Eye (tissue), 1 donor: ENCODE results near the gene KIAA0232.
"Not testable (repeated sequence)": the region's sequence is repeated elsewhere in the genome, so short reads cannot be mapped to it uniquely, and the experiment has no call there.

Experiments
- DNase-seq: peaks from one replicate; pipeline ENCODE4 v3.0.0-alpha.2; 2015

Gene KIAA0232

DNA sequence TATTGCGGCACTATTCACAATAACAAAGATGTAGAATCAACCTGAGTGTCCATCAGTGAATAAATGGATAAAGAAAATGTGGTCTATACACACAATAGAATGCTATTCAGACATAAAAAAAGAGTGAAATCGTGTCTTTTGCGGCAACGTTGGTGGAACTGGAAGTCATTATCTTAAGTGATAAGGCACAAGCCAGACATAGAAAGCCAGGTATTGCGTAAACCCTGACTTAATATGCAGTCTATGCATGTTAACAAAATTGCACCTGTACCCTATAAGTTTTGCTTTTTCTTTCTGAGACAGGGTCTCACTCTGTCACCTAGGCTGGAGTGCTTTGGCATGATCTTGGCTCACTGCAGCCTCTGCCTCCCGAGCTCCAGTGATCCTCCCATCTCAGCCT, 28.6 kb downstream of the KIAA0232 start:
- no peak for DNase-seq

DNA sequence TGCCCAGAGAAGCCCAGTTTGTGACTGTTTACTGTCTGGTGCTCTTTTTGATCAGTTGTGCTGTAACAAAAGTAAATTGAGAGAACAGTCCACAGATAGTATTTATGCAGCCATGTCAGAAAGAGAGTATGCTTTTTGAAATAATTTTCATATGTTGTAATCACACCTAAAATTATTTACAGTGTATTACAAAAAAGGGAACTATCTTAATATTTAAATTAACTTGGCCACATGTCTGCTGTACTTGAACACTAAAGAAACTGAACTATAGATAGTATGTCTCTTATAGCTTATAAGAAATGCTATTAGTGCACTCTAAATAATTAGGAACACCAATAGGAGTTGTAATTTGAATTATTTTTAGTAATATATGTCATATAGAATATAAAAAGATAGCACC, 30.2 kb downstream of the KIAA0232 start:
- DNase-seq: no peak

DNA sequence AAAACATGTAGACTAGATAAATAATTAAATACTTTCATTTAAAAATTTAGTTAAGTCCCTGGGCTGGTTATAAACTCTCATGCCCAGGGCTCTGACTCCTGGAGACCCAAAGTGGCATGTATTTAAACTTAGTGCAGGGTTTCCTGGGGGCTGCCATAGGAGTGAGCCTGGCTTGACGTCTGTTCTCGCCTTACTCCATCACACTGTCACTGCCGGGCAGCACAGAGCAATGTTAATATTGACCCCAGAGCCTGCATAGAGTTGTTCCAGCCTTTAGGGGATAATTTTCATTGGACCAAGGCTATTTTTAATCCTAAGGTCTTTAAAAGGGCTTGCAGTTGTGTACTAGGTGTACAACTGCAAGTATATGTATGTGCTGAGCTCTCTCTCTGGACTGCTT, 31.2 kb downstream of the KIAA0232 start:
- no peak for DNase-seq

DNA sequence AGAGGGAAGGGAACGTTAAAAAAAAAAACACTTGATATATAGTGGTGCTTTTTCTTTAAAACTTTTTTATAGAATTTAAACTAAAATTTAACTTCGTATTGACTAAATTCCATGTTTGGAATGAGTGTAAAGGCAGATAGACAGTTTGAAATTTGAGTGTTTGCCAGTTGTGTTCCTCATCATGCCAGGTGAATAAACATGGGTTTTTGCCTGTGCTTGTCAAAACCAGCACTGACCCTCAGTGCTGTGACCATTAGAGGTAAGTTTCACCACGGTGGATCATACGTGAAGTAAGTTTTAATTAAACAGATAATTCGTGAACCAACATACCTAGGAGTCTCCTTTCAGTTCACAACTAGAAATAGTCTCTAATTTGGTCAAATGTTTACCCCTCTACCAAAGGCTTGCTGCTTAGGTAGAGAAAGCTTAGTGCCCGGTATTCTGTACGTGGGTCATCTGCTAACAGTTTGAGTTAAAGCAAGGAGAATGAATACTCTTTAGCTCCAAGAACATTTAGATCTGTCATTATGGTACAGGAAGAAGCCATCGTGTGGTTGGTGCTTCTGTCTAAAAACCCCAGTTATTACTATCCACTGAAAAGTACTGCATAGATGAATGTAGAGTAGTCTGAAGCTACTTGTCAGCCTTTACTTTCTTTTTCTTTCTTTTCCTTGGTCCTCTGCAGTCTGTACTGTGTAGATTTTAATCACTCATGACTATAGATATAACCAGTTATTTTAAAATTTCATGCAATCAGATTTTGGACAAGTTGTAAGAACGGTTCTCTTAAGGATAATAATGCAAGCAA, 32.7 kb downstream of the KIAA0232 start:
- no peak for DNase-seq

DNA sequence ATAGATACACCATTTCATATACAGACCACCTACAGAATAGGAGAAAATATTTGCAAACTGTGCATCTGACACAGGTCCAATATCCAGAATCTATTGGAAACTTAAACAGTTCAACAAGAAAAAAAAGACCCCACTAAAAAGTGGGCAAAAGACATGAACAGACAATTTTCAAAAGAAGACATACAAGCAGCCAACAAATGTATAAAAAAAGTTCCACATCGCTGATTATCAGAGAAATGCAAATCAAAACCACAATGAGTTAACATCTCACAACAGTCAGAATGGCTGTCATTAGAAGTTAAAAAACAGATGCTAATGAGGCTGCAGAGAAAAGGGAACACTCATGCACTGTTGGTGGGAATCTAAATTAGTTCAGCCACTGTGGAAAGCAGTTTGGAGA, 36.8 kb downstream of the KIAA0232 start:
- no peak for DNase-seq

DNA sequence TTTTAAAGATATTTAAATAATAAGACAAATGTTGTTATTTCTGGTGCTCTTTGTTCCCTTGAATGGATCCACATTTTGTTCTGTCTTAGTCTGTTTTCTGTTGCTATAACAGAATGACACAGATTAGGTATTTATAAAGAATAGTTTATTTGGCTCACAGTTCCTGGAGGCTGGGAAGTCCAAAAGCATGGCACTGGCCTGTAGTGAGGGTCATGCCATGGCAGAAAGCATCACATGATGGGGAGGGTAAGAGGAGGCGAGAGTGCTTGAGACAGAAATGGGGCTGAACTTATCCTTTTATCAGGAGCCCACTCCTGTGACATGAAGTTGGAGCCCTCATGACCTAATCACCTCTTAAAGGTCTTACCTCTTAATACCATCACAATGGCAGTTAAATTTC, 38.2 kb downstream of the KIAA0232 start:
- DNase-seq: no peak

DNA sequence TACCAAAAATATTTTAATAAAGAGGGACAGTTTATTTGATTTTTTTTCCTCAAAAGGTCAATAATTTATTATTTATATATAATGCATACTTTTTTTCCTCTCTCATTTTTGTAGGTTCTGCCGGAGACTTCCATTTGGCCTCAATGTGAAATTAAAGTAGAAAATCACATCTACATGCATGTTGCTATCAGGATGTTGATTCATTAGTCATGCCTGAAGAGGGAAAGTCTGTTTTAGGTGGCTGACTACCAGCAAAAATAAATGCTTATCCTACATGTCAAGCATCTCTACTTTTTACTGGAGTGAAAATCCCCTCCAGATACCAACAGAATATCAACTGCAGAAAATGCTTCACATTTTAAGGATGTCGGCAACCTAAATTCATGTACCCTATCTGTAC, 41.5 kb downstream of the KIAA0232 start:
- DNase-seq: no peak

DNA sequence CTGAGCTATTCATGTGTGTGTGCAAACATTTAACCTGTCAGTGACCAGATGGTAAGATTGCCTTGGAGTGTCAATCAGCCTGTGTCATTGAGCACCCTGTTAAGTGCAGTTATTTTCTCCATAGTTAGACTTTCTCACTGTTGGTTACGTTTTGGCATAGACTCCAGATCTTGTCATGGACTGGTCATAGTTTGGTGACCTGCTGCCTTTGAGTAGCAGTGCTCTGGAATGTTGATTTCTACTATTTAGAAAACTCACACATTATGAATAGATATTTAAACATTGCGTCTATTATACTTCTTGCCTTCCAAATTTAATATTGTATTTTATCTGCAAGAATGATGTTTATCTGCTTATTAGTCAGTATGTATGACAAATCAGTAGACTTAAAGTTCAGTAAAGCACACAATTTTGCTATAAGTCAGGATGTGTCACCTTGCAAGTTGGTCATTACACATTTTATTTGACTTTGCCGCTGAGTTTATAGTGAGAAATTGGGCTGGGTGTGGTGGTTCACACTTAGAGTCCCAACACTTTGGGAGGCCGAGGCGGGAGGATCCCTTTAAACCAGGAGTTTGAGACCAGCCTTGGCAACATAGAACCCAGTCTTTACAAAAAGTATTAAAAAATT, 42.4 kb downstream of the KIAA0232 start:
- DNase-seq: no peak

DNA sequence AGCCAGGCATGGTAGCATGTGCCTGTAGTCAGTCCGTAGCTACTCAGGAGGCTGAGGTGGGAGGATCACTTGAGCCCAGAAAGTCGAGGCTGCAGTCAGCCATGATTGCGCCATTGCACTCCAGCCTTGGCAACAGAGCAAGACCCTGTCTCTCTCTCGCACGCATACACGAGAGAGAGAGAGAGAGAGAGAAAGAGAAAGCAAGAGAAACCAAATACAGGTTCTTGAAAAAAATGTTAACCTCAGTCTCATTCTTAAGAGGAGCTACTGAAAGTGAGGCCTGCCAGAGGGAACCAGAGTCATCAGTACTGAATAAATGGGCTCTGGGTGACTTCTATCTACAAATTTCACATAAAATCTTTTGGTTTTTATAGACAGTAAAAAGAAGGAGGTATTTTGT, 42.9 kb downstream of the KIAA0232 start:
- DNase-seq: no peak

DNA sequence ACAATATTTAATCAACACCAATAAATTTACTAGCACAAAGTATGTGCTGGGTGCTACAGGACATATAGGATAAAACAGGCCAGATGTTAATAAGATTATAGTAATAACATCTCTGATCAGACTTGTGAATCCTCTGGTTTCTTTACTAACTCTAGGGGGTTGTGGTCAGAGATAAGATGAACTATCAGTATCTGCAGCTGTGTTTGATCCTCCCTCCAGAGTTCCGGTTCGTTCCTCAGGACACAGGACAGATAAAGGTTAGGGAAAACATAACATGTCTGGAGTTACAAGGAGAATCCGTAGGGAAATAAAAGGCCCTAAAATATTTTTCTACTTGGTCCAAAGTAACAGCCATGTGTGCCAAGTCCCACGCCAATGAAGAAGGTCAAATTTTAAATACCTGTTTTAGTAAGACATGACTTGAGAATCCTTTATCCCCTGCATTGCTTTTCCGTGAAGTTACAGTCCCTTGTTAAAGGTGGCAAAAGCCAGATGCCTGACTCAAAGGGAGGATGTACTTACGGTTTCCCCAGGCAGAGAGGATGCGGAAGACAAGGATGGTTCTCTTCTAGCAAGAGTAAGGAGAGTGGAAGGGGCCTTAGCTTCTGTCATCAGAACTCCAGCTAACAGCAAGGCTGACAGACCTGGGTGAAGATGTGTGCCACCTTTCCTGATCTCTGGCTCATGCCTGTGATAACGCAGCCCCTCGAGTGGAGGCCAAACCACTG, 44.4 kb downstream of the KIAA0232 start:
- DNase-seq: no peak

DNA sequence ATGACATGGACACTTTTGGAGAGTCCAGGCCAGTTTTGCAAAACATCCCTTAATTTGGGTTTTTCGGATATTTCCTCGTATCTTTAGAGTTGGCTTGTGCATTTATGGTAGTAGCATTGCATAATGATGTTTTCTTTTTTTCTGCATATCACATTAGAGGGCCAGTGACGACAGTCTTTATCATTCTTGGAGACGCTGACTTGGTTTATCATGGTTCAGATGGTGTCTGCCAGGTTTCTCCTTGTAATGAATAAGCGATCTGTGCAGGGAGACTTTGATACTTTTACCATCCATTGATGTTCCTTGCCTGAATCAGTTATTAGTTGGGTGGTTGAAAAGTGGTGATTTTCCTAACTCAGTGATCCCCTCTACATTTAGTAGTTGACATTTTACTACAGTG, 46.6 kb downstream of the KIAA0232 start:
- no peak for DNase-seq

DNA sequence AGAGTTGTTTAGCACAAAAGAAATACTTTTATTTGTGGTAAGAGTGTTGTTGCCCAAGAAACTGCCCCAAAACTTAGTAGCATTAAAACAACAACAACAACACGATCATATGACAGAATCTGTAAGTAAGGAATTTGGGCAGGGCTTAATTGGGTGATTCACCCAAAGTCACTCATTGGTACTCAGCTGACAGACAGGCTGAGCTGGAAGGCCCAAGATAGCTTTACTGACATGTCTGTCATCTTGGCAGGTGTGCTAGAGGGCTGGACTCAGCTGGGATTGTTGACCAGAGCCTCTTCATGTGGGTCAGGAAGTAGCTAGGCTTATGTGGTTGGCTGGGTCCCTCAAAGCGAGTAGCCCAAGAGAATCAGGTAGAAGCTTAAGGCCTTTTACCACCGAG, 52.3 kb downstream of the KIAA0232 start:
- DNase-seq: no peak

DNA sequence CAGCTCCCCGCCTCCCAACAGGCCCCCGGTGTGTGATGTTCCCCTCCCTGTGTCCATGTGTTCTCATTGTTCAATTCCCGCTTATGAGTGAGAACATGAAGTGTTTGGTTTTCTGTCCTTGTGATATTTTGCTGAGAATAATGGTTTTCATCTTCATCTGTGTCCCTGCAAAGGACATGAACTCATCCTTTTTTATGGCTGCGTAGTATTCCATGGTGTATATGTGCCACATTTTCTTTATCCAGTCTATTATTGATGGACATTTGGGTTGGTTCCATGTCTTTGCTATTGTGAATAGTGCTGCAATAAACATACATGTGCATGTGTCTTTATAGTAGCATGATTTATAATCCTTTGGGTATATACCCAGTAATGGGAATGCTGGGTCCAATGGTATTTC, 53.1 kb downstream of the KIAA0232 start:
- DNase-seq: not testable (repeated sequence)

DNA sequence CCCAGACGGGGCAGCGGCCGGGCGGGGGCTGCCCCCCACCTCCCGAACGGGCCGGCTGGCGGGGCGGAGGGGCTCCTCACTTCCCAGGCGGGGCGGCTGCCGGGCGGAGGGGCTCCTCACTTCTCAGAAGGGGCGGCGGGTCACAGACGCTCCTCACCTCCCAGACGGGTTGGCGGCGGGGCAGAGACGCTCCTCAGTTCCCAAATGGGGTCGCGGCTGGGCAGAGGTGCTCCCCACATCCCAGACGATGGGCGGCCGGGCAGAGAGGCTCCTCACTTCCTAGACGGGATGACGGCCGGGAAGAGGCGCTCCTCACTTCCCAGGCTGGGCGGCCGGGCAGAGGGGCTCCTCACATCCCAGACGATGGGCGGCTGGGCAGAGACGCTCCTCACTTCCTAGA, 54.6 kb downstream of the KIAA0232 start:
- DNase-seq: not testable (repeated sequence)

DNA sequence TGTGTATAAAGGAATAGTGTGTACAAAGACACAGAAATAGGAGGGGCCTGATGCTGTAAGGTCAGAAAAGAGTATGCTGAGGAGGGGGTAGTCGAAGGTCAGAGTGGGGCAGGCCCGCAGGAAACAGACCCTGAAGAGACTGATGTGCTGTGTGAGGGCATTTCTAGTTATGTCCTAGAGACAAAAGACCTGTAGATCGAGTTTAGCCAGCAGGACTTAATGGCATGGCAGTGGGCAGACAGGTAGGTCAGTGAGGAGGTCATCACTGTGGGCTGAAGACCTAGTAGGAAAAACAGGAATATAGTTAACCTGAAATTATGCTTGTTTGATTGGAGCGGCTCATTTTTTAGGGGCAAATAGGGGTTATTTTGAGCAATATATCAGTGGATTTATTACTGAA, 57.1 kb downstream of the KIAA0232 start:
- DNase-seq: no peak

DNA sequence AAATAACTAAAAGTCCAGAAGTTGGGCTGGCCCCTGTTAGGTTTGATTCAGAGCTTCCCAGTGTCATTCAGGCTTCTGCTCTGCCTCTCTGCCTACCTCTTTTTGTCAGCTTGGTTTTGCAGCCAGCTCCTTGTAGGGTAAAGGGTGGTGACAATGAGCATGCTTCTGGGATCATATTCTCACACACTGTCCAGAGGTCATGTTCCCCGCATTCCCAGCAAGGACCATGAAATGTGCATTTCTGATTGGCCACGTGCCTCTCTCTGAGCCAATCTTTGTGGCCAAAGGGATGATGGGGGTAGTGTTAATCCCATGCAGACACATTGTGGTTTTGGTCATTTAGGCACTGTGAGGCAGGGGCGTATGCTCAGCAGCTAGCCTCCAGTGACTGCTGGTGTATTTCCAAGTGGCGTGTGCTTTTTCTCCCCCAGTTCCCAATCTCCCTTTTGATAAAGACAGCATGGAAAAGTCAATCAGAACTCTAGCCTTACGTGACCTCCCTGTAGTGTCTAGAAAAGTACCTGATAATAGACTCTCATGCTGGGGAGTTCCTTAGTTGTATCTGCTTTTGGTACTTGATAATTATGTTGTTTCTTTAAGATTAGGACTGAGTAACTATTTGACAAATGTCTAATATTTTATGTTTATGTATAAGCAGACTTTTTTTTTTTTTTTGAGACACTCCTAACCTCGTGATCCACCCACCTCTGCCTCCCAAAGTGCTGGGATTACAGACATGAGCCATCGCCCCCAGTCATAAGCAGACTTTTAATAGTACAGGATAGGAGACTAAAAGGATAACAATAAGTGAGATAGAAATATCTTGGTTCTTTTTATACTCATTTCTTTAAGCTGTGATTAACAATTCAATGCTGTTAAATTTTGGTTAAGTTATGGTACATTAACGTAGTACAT, 57.8 kb downstream of the KIAA0232 start:
- peak; percentile 22 for DNase-seq

DNA sequence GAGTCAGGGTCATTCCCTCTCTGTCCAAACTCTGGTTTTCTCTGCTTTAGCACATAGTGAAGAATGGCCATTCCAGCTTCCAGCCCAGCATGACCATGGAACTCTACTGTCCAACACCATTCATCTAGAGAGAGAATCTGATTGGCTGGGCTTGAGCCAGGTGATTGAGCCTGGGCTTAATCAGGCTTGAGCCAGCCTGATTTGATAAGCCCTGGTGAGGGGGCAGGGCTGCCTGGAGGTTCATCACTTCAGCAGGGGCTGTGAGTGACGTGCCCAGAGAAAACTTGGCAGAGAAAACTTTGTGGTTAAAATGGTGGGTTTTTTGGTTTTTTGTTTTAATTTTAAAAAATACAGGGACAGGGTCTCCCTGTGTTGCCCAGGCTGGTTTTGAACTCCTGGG, 62.5 kb downstream of the KIAA0232 start:
- no peak for DNase-seq

DNA sequence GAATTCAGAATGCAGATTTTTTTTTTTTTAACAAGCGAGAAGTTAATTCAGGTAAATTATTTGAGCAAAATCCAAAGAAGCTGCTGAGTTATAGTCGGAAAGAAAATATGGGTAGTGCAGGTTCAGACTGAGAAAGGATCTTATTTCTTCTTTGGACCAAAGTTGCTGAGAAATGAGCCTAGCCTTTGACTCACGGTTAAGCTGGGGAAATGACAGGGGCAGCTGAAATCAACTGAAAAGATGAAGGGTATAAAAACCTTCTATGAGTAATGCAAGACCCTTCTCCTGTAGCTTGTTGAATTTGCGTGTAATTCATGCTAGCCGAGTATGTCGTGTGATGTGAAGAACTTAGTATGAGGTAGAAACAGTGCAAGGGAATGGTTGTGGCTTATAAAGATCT, 63.0 kb downstream of the KIAA0232 start:
- no peak for DNase-seq

DNA sequence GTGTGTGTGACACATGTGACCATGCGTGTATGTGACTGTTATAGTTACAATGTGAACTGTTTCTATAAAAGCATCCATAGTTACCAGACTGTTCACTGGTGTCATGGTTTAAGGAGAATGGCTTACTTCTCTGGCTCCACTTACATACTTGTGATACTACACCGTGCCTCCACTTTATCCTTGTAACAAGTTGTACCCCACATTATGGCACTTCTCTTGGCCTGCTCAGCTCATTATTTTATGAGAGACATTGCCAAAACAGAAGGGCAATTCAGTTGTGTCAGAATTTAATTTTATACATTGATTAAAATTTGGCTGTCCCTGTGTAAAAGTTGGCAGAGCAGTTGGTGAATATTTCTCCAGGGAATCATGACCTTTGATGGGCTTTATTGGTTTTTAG, 64.7 kb downstream of the KIAA0232 start:
- no peak for DNase-seq

DNA sequence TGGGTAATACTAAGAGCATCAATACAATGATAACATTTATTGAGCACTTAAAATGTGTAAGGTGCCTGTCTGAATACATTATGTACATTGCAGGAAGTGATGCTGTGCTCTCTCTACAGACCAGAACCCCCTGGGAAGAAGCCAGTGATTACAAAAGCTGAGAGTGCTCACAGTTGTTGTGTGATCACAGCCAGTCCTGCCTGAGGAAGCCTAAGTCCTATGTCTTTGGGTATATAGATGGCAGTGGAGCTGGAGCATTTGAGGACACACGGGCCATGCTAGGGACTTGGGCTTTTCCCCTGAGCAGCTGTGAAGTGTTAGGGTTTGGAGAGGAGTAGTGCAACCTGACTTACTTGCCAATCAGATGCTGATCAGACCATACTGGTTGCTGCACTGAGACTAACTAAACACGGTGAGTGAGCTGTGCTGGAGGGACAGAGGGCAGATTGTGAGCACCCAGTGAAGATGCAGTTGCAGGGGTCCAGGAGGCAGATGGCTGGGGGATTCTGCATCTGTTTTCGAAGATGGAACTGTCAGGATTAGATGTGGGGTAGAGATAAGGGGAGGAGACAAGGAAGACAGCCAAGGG, 66.3 kb downstream of the KIAA0232 start:
- DNase-seq: no peak

DNA sequence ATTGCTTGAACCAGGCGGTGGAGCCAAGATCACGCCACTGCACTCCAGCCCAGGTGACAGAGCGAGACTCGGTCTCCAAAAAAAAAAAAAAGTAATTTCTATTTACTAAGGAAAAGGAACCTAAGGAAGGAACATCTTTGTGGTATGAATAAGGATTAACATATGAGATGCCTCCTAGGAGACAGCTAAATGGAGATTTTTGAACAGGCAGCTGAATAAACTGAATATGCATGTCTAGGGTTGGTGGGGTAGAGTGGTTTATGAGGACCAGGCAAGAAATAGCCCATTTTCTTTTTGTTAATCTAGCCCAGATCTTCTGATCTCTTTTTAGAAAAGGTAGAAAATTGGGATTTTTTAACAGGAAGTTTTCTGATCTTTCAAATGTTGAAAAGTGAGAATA, 67.2 kb downstream of the KIAA0232 start:
- DNase-seq: no peak

DNA sequence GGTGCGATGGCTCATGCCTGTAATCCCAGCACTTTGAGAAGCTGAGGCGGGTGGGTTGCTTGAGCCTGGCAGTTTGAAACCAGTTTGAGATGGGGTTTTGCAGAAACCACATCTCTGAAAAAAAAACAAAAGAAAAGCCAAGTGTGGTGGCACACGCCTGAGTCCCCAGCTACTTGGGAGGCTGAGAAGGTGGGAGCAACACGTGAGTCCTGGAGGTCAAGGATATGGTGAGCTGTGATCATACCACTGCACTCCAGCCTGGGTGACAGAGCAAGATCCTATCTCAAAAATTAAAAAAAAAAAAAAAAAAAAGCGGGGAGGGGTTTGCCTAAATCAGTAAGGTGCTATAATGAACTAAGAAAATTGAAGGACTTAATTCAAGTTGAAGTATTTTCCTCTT, 68.9 kb downstream of the KIAA0232 start:
- no peak for DNase-seq

DNA sequence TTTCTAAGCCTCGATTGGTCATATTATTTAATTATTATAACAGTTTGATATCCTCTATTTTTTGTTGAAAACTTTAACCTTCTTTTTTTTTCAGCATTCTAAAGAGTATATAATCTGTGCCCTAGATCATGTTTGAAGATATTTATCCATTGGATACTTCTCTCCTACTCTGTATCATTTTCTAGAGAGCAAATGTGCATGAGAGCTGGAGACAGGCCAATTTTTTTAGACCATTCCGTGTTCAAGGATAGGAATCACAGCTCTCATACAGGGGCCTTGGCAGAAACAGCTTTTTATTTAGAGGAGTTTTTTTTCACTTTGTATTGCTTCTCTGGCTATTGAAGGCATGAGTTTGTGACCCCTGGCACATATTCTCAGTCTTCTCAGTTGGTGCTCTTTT, 69.4 kb downstream of the KIAA0232 start:
- no peak for DNase-seq
